ENCODE results near the gene VEPH1. TPM values are rescaled to one million over a fixed set of nuclear protein-coding genes. Genes with fewer than 3 reads are reported as not detected.

Gene VEPH1
- total RNA-seq, 1 donor from 2014 or later, result not detected

DNA sequence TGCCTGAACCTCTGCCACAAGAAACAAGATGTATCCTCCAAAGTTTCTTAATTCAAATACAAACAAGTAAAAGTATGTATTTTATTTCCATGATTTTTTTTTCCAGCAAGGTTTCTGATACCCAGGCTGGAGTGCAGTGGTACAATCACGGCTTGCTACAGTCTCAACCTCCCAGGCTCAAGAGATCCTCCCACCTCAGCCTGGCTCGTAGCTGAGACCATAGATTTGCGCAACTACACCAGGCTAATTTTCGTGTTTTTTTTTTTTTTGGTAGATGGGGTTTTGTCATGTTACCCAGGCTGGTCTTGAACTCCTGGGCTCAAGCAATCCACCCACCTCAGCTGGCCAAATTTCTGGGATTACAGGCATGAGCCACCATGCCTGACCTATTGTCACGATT lies 12.2 kb upstream of the VEPH1 start:
- Mint-ChIP-seq H3K27ac (no peak overlapping the region), H3K27me3 (ENCODE audit: insufficient read depth) (peaks cover 5% of the 10 kb centered on the region), H3K4me3 (no peak overlapping the region), H3K36me3 (ENCODE audit: low read depth) (no peaks in the 10 kb centered on the region), H3K9me3 (no peaks in the 10 kb centered on the region), H3K4me1 (ENCODE audit: low read depth) (no peaks in the 10 kb centered on the region)
- intact Hi-C loops (cut with micrococcal nuclease), result no loop called here
- DNase-seq (ENCODE audit: low spot score), result no peak

DNA sequence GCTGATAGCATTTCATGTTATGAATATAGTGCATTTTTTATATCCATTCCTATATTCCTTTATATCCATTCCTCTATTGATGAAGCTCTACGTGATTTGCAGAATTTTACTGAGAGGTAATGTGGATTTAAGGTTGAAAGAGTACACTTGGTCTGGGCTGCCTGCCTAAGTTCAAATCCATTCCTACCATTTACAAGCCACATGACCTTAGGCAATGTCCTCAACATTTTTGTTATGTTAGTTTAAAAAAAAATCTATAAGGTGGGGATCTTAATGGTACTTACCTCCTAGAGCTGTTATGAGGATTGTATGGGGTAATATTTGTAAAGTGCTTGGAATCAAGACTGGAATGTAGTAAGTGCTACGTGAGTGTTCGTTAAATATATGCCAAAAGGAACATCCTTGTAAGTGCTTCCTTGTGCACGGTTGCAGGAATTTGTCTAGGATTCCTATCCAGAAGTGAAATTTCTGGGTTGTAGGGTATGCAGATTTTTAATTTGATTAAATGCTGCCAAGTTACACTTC lies 11.2 kb upstream of the VEPH1 start:
- intact Hi-C loops (cut with micrococcal nuclease), result no loop called here
- H3K9me3 Mint-ChIP-seq, result no peaks in the 10 kb centered on the region
- H3K4me1 Mint-ChIP-seq (ENCODE audit: low read depth), result no peaks in the 10 kb centered on the region
- DNase-seq (ENCODE audit: low spot score), result no peak
- H3K4me3 Mint-ChIP-seq, result no peak overlapping the region
- peaks cover 4% of the 10 kb centered on the region for H3K27me3 Mint-ChIP-seq (ENCODE audit: insufficient read depth)
- no peaks in the 10 kb centered on the region for H3K36me3 Mint-ChIP-seq (ENCODE audit: low read depth)
- no peak overlapping the region for H3K27ac Mint-ChIP-seq

DNA sequence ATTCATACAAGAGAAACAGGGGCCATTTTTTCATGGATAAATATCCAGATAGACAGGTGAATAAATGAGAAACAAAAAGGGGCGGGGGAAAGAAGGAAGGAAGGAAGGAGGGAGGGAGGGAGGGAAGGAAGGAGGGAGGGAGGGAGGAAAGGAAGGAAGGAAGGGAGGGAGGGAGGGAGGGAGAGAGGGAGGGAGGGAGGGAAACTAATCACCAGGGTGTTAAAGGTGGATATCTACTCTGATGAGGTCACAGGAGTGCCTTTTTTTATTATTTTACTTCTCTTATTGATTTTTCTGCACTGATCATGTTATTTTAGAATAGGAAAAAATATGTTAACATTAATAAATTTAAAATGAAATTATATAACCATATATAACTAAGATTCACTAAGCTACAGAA lies 10.4 kb upstream of the VEPH1 start:
- DNase-seq (ENCODE audit: low spot score), result no peak
- Mint-ChIP-seq H3K4me3 (no peak overlapping the region), H3K36me3 (ENCODE audit: low read depth) (no peaks in the 10 kb centered on the region), H3K27ac (no peak overlapping the region), H3K27me3 (ENCODE audit: insufficient read depth) (peaks cover 4% of the 10 kb centered on the region), H3K9me3 (no peaks in the 10 kb centered on the region), H3K4me1 (ENCODE audit: low read depth) (no peaks in the 10 kb centered on the region)
- intact Hi-C loops (cut with micrococcal nuclease), result no loop called here

DNA sequence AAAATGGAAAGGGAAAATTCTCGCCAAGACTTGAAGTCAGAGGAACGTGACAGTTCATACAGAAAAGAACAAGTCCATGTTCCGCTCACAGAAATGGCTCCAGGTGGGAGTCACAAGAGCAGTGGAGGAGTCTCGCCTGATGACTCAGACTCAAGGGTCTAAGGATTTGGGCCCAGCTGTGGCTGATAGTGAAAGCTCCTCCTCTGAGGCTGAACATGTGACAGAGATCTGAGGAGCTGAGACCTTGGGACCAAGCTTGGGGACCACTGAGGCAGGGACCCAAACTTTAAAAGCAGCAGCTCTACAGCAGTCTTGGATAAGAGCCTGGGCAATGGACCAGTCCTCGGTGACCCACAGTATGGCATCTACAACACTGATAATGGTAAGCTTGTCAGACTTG lies 9.3 kb upstream of the VEPH1 start:
- Mint-ChIP-seq H3K9me3 (no peaks in the 10 kb centered on the region), H3K4me1 (ENCODE audit: low read depth) (no peaks in the 10 kb centered on the region), H3K4me3 (no peak overlapping the region), H3K36me3 (ENCODE audit: low read depth) (no peaks in the 10 kb centered on the region), H3K27ac (no peak overlapping the region), H3K27me3 (ENCODE audit: insufficient read depth) (peaks cover 5% of the 10 kb centered on the region)
- no peak for DNase-seq (ENCODE audit: low spot score)
- intact Hi-C loops (cut with micrococcal nuclease), result no loop called here

DNA sequence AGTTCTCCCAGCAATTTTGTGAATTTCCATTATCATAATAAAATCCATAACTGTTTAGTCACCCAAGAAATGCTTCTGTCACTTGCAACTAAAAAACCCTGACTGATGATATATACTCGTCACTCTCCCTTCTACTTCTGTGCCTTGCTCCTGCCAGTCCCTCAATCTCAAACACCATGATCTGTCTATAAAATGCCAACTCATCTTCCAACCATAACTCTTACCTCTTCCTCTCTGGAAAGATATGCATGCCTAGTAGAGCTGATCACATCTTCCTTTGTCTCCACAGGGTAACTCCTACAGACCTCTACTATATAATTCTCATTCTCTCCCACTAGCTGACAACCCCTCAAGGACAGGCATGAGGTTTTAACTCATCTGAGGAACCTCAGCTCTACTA lies 5.2 kb upstream of the VEPH1 start:
- H3K27ac Mint-ChIP-seq, result no peak overlapping the region
- no peaks in the 10 kb centered on the region for H3K4me1 Mint-ChIP-seq (ENCODE audit: low read depth)
- no peak for DNase-seq (ENCODE audit: low spot score)
- H3K27me3 Mint-ChIP-seq (ENCODE audit: insufficient read depth), result peaks cover 5% of the 10 kb centered on the region
- no peaks in the 10 kb centered on the region for H3K9me3 Mint-ChIP-seq
- no peaks in the 10 kb centered on the region for H3K36me3 Mint-ChIP-seq (ENCODE audit: low read depth)
- intact Hi-C loops (cut with micrococcal nuclease), result no loop called here
- no peak overlapping the region for H3K4me3 Mint-ChIP-seq

DNA sequence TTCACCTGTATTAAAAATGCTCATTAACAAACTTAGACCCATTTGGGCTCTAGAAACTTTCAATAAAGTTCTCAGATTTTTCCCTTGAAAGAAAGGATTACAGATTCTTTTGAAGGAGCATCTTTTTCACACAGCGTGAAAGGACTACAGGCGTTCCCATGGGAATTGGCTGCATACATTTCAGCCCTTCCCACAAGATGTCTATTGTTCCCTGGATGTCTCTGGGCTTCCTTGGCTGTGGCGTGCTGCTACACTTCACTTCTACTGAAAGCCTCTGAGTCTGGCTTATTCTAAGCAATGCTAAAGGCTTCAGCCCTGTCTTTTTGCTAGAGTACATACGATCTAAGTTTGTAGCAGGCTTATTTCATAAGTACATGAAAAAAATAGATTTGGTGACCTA lies 1.4 kb downstream of the VEPH1 start:
- intact Hi-C loops (cut with micrococcal nuclease), result no loop called here
- Mint-ChIP-seq H3K27me3 (ENCODE audit: insufficient read depth) (peaks cover 23% of the 10 kb centered on the region), H3K27ac (no peak overlapping the region), H3K4me3 (no peak overlapping the region), H3K4me1 (ENCODE audit: low read depth) (no peaks in the 10 kb centered on the region), H3K9me3 (no peaks in the 10 kb centered on the region), H3K36me3 (ENCODE audit: low read depth) (no peaks in the 10 kb centered on the region)
- DNase-seq (ENCODE audit: low spot score), result no peak

DNA sequence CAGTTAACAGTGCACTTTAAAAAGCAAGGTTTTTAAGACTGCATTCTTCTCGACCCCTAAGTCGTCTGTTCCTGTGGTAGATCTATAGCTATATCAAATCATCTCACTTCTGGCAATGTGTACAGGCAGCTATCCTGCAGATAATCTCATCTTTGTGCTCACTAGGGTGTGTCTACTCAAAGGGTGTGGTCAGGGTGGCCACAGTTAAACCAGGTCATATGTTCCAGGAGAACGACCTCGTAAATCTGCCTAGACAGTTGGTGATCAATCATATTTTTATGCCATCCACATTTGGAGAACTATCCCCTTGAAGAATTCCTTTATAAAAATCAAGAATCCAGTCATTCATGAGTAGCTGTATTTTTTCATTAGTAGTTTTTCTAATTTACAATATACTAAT lies 3.0 kb downstream of the VEPH1 start:
- DNase-seq (ENCODE audit: low spot score), result no peak
- Mint-ChIP-seq H3K4me1 (ENCODE audit: low read depth) (no peaks in the 10 kb centered on the region), H3K27ac (no peak overlapping the region), H3K27me3 (ENCODE audit: insufficient read depth) (peaks cover 22% of the 10 kb centered on the region), H3K4me3 (no peak overlapping the region), H3K9me3 (no peaks in the 10 kb centered on the region), H3K36me3 (ENCODE audit: low read depth) (no peaks in the 10 kb centered on the region)
- intact Hi-C loops (cut with micrococcal nuclease), result no loop called here

- Mint-ChIP-seq H3K4me3 (no peak overlapping the region), H3K9me3 (no peaks in the 10 kb centered on the region), H3K27ac (no peak overlapping the region), H3K27me3 (ENCODE audit: insufficient read depth) (peaks cover 22% of the 10 kb centered on the region), H3K36me3 (ENCODE audit: low read depth) (no peaks in the 10 kb centered on the region), H3K4me1 (ENCODE audit: low read depth) (no peaks in the 10 kb centered on the region)
- intact Hi-C loops (cut with micrococcal nuclease), result no loop called here
- DNase-seq (ENCODE audit: low spot score), result no peak
Measured at GRCh38 chr3:157499342-157499963, 3.8 kb downstream of the VEPH1 start.

- Mint-ChIP-seq H3K4me3 (no peak overlapping the region), H3K9me3 (no peaks in the 10 kb centered on the region), H3K27me3 (ENCODE audit: insufficient read depth) (peaks cover 22% of the 10 kb centered on the region), H3K36me3 (ENCODE audit: low read depth) (no peaks in the 10 kb centered on the region), H3K27ac (no peak overlapping the region), H3K4me1 (ENCODE audit: low read depth) (no peaks in the 10 kb centered on the region)
- DNase-seq (ENCODE audit: low spot score), result no peak
- intact Hi-C loops (cut with micrococcal nuclease), result no loop called here
Measured at GRCh38 chr3:157498371-157498770, 4.8 kb downstream of the VEPH1 start.

DNA sequence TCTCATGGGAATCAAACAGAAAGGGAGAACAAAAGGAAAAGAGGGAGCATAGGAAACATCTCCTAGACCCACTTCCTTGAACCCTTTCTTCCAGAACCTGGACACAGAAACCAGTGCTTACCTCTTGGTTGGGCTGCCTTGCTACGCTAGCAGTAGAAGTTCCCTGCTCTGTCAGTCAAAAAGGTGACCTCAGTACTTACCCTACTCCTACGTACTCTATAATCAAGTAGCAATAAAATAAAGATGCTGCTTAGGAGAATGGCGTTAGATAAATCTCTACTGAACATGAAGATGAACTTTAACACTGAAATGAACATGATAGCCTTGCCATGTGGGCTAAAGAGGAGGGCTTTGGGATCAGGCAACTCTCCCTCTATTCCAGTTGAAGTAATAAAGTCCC lies 7.4 kb downstream of the VEPH1 start:
- no peaks in the 10 kb centered on the region for H3K4me1 Mint-ChIP-seq (ENCODE audit: low read depth)
- no peak overlapping the region for H3K27ac Mint-ChIP-seq
- DNase-seq (ENCODE audit: low spot score), result no peak
- peaks cover 26% of the 10 kb centered on the region for H3K27me3 Mint-ChIP-seq (ENCODE audit: insufficient read depth)
- H3K36me3 Mint-ChIP-seq (ENCODE audit: low read depth), result no peaks in the 10 kb centered on the region
- H3K9me3 Mint-ChIP-seq, result no peaks in the 10 kb centered on the region
- intact Hi-C loops (cut with micrococcal nuclease), result no loop called here
- H3K4me3 Mint-ChIP-seq, result no peak overlapping the region

DNA sequence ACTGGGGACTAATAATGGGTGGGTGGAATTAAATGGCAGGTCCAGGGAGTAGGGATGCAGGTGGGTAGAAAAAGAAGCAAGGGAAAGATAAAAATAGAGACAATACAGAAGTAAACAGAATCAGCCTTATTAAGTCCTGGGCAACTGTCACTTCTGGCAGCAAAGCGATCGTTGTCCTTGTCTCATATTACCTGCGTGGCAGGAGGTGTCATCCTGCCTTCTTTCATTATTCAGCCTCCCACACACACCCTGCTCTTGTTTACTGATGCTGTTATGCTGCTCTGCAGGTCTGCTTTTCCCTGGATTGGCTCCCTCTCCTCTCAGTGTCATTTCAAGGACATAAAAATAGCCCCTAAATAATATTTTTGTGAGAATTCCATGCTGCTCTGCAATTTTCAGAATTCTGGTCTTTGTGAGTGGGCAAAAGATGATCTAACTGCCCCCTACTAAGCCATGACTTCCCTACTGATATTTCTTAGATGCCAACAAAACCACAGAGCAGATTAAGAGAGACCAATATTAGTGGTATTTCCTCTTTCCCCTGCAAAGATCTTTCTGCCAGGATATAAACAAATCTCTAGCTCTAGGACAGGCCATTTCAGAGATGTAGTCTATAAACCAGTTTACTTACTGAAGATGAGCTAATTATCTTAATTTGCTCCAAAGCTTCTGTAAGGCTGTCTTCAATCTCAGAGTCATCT lies 8.5 kb downstream of the VEPH1 start:
- no peak for DNase-seq (ENCODE audit: low spot score)
- H3K27ac Mint-ChIP-seq, result no peak overlapping the region
- intact Hi-C loops (cut with micrococcal nuclease), result no loop called here
- H3K9me3 Mint-ChIP-seq, result no peaks in the 10 kb centered on the region
- no peaks in the 10 kb centered on the region for H3K36me3 Mint-ChIP-seq (ENCODE audit: low read depth)
- H3K4me3 Mint-ChIP-seq, result no peak overlapping the region
- H3K4me1 Mint-ChIP-seq (ENCODE audit: low read depth), result no peaks in the 10 kb centered on the region
- peaks cover 21% of the 10 kb centered on the region for H3K27me3 Mint-ChIP-seq (ENCODE audit: insufficient read depth)

DNA sequence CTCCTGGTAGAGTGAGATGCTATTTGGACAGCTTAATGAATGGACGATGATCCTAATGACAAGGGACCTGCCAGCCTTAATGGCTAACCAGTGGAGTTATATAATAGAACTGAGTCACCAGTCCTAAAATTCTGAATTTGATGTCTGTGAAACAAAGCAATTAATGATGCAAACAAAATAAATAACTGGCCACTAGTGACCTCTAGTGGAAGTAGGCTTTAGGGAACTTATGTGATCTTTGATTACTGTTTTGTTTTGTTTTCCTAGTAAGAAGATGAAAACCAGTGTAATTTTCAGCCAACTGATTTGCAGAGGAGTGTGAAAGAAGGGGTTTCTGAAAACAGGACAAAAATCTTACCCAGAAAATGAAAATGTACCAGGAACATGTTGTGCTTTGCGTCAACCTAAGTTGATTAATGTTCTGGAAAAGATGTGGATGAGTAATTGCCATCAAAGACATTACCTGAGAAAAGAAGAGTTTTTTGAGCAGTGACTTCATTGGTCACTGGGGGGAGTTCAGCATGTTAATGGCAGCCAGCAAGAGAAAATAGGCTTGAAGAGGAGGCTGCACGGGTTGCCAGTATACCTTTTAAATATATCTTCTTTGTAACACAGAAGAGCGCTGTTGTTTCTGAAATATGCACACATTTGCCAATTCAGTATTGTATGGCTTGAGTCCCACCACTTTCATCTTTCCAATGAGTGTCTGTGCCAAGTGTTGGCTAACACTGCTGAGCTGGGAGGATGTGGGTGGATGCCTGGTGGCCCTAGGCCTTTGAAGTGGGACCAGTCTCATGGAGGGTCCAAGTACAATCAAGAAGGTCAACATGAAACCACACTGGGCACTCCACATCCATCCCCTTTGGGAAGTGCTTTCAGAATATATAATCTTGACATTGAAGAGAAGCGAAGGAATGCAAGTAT lies 9.3 kb downstream of the VEPH1 start:
- no peaks in the 10 kb centered on the region for H3K36me3 Mint-ChIP-seq (ENCODE audit: low read depth)
- no peaks in the 10 kb centered on the region for H3K4me1 Mint-ChIP-seq (ENCODE audit: low read depth)
- intact Hi-C loops (cut with micrococcal nuclease), result no loop called here
- DNase-seq (ENCODE audit: low spot score), result no peak
- peaks cover 26% of the 10 kb centered on the region for H3K27me3 Mint-ChIP-seq (ENCODE audit: insufficient read depth)
- H3K27ac Mint-ChIP-seq, result no peak overlapping the region
- H3K4me3 Mint-ChIP-seq, result no peak overlapping the region
- no peaks in the 10 kb centered on the region for H3K9me3 Mint-ChIP-seq

- intact Hi-C loops (cut with micrococcal nuclease), result no loop called here
- H3K9me3 Mint-ChIP-seq, result no peaks in the 10 kb centered on the region
- H3K4me3 Mint-ChIP-seq, result no peak overlapping the region
- peaks cover 18% of the 10 kb centered on the region for H3K27me3 Mint-ChIP-seq (ENCODE audit: insufficient read depth)
- no peak for DNase-seq (ENCODE audit: low spot score)
- H3K4me1 Mint-ChIP-seq (ENCODE audit: low read depth), result no peaks in the 10 kb centered on the region
- H3K36me3 Mint-ChIP-seq (ENCODE audit: low read depth), result no peaks in the 10 kb centered on the region
- no peak overlapping the region for H3K27ac Mint-ChIP-seq
Measured at GRCh38 chr3:157491136-157491535, 12.1 kb downstream of the VEPH1 start.
